PFSK-1 (cell line): ENCODE measurements around the gene ARHGAP28.

ENCODE experiments used
- FOXP2 ChIP-seq: optimal IDR thresholded peaks from 2 replicates; pipeline ENCODE3; 2011; ENCODE audit warnings: borderline replicate concordance, control low read depth, inconsistent platforms; ENCODE audit not compliant: insufficient read depth; ENCODE audit errors: extremely low read length, extremely low read depth
- SIN3A ChIP-seq: IDR thresholded peaks from 2 replicates; pipeline ENCODE4 v1.6.1; 2012; ENCODE audit warnings: mild to moderate bottlenecking, low read length, moderate library complexity, borderline replicate concordance; ENCODE audit not compliant: insufficient read depth
- TF ChIP-seq, protein P1 (sequence below), 2 experiments: IDR thresholded peaks; 2 replicates each; pipeline versions ENCODE4 v1.6.1 to v1.8.0; 2011 to 2012; ENCODE audit warnings: low read depth in 2 of 2, low read length in 2 of 2, control low read depth in 1 of 2, inconsistent platforms in 1 of 2, mild to moderate bottlenecking in 1 of 2, moderate library complexity in 1 of 2; ENCODE audit not compliant: insufficient read depth in 1 of 2

DNA sequence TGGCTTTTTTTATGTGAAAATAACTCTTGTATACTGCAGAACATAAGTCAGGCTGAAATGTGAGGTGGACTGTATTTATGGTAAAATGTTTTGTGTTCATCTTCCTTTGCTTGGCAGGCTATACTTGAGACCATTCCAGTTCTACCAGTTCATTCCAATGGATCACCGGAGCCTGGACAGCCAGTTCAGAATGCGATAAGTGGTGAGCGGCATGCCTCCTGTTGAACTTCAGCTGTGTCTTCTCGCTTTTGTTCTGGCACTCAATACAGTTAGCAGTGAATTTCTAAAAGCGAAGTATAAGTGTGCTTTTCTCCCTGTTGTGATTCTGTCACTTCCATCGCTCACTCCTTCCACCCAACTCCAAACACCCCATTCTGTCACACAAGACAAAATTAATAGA, 138.5 kb downstream of the ARHGAP28 start:
- TF ChIP-seq SIN3A (no peak), FOXP2 (no peak)
- TF ChIP-seq, protein P1, sequence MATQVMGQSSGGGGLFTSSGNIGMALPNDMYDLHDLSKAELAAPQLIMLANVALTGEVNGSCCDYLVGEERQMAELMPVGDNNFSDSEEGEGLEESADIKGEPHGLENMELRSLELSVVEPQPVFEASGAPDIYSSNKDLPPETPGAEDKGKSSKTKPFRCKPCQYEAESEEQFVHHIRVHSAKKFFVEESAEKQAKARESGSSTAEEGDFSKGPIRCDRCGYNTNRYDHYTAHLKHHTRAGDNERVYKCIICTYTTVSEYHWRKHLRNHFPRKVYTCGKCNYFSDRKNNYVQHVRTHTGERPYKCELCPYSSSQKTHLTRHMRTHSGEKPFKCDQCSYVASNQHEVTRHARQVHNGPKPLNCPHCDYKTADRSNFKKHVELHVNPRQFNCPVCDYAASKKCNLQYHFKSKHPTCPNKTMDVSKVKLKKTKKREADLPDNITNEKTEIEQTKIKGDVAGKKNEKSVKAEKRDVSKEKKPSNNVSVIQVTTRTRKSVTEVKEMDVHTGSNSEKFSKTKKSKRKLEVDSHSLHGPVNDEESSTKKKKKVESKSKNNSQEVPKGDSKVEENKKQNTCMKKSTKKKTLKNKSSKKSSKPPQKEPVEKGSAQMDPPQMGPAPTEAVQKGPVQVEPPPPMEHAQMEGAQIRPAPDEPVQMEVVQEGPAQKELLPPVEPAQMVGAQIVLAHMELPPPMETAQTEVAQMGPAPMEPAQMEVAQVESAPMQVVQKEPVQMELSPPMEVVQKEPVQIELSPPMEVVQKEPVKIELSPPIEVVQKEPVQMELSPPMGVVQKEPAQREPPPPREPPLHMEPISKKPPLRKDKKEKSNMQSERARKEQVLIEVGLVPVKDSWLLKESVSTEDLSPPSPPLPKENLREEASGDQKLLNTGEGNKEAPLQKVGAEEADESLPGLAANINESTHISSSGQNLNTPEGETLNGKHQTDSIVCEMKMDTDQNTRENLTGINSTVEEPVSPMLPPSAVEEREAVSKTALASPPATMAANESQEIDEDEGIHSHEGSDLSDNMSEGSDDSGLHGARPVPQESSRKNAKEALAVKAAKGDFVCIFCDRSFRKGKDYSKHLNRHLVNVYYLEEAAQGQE (IDR thresholded peaks at IDR 0.05; ENCODE audit: insufficient read depth in 1 of 2, low read depth in 2 of 2, low read length in 2 of 2), result no peak
